GM12892 (cell line): Measurements from ENCODE around the gene CRTAC1.

ENCODE experiments used
- POLR2A ChIP-seq: IDR thresholded peaks from 2 replicates; pipeline ENCODE4 v1.6.1; 2011; ENCODE audit warnings: low read depth, low read length, control low read depth
- POLR2AphosphoS5 ChIP-seq: IDR thresholded peaks from 2 replicates; pipeline ENCODE4 v1.6.1; 2011; ENCODE audit warnings: low read depth, low read length, control low read depth

- TF ChIP-seq POLR2AphosphoS5: no peak
- no peak for TF ChIP-seq POLR2A
Observed at GRCh38 chr10:98077223-98077622, 46.8 kb upstream of the CRTAC1 start.
